Measurements from ENCODE around the gene CPM.

The CPM gene

GRCh38 chr12:68894276-68894855 lies 38.6 kb downstream of the CPM start:
- in situ Hi-C loops (cut with MboI; ENCODE audit: low pct_unique_long_range_greater_than_20kb, low sequenced_read_pairs, unreplicated experiment), result no loop called here
- TF ChIP-seq CTCF (IDR thresholded peaks at IDR 0.05; ENCODE audit: extremely low read depth, insufficient read depth, missing control alignments), result no peak
- DNase-seq (ENCODE audit: low spot score), result no peak

GRCh38 chr12:68893741-68894140 lies 39.2 kb downstream of the CPM start:
- DNase-seq (ENCODE audit: low spot score), result no peak
- in situ Hi-C loops (cut with MboI; ENCODE audit: low pct_unique_long_range_greater_than_20kb, low sequenced_read_pairs, unreplicated experiment), result no loop called here
- no peak for TF ChIP-seq CTCF (IDR thresholded peaks at IDR 0.05; ENCODE audit: extremely low read depth, insufficient read depth, missing control alignments)

- no peak for DNase-seq (ENCODE audit: low spot score)
- TF ChIP-seq CTCF (IDR thresholded peaks at IDR 0.05; ENCODE audit: extremely low read depth, insufficient read depth, missing control alignments), result no peak
- in situ Hi-C loops (cut with MboI; ENCODE audit: low pct_unique_long_range_greater_than_20kb, low sequenced_read_pairs, unreplicated experiment), result no loop called here
These were observed 39.8 kb downstream of the CPM start for GRCh38 chr12:68893201-68893600.

GRCh38 chr12:68891141-68891540 lies 41.8 kb downstream of the CPM start:
- no peak for TF ChIP-seq CTCF (IDR thresholded peaks at IDR 0.05; ENCODE audit: extremely low read depth, insufficient read depth, missing control alignments)
- in situ Hi-C loops (cut with MboI; ENCODE audit: low pct_unique_long_range_greater_than_20kb, low sequenced_read_pairs, unreplicated experiment), result no loop called here
- no peak for DNase-seq (ENCODE audit: low spot score)

DNA sequence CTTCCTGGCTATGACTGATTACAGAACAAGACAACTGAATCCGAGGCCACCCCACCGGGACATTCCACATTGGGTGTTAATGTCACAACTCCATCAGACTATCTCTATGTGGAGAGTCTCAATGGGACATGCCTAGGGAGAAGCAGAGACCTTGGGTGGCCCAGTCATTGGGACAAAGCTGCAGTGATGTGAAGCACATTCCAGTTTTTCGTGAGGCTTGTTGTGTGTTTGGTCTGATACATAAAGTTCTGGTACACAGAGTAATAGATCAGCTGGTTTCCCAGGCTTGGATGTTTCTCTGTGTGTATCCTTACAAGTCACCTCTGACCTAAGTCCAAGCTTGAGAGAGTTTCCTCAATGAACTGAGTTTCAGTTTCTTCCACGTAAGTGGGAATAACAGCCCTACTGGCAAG lies 42.3 kb downstream of the CPM start:
- no peak for DNase-seq (ENCODE audit: low spot score)
- in situ Hi-C loops (cut with MboI; ENCODE audit: low pct_unique_long_range_greater_than_20kb, low sequenced_read_pairs, unreplicated experiment), result no loop called here
- TF ChIP-seq CTCF (IDR thresholded peaks at IDR 0.05; ENCODE audit: extremely low read depth, insufficient read depth, missing control alignments), result no peak

GRCh38 chr12:68888243-68888642 lies 44.7 kb downstream of the CPM start:
- no peak for DNase-seq (ENCODE audit: low spot score)
- in situ Hi-C loops (cut with MboI; ENCODE audit: low pct_unique_long_range_greater_than_20kb, low sequenced_read_pairs, unreplicated experiment), result no loop called here
- TF ChIP-seq CTCF (IDR thresholded peaks at IDR 0.05; ENCODE audit: extremely low read depth, insufficient read depth, missing control alignments), result no peak

DNA sequence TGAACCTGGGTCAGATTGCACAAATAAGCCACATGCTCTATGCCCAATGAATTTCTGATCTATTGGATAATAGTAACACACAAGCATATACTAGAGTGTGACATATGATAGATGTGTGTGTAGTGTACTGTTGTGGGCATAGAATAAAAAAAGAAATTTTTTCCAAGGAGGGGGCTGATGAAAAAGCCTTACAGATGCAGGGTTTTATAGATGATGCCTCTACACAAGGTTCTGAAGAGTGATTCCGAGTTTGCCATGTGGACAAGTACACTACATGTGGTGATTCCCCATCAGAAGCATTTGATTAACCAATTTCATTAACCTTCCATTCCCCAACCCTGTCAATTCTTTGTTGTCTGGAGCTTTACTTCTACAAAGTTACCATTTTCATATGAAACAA lies 45.3 kb downstream of the CPM start:
- in situ Hi-C loops (cut with MboI; ENCODE audit: low pct_unique_long_range_greater_than_20kb, low sequenced_read_pairs, unreplicated experiment), result no loop called here
- no peak for DNase-seq (ENCODE audit: low spot score)
- TF ChIP-seq CTCF (IDR thresholded peaks at IDR 0.05; ENCODE audit: extremely low read depth, insufficient read depth, missing control alignments), result no peak
